GM19452 (cell line): ENCODE data around the gene COL27A1.

Experiments used
- ATAC-seq: cut with Tn5 transposase; IDR thresholded peaks from one replicate; pipeline ENCODE4 v1.9.1; 2021; ENCODE audit not compliant: unreplicated experiment

The COL27A1 gene

DNA sequence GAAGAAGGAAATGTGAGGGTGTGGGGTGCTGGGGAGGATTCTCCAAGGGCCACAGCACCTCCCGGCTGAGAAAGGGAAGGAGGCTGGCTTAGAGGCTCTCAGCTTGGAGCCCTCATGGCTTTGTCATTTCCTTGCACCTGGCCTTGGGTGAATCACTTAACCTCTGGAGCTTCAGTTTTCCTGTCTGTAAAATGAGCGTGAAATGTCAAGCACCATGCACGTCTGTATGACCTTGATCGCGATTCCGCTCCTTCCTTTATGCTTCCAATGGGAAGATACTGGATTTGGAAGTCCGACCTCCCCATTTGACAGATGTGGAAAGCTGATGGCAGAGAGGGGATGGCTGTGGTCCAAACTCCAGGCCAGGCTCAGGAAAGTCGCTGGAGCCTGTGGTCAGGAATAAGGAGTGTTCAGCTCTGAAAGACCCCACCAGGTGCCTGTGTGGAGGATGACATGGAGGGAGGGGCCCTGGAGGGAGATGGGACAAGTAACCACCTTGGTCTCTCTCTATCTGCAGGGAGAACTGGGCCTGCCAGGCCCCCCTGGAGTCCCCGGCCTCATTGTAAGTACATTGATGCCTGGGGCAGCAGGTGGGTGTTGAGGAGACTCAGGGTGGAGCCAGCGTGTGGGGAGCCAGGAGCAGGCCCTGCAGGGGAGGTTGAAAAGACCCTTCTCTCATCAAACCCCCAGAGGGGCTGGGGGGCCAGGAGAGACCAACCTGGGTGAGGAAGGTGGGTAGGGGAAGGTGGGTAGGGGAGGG lies 66.5 kb downstream of the COL27A1 start:
- no peak for ATAC-seq

DNA sequence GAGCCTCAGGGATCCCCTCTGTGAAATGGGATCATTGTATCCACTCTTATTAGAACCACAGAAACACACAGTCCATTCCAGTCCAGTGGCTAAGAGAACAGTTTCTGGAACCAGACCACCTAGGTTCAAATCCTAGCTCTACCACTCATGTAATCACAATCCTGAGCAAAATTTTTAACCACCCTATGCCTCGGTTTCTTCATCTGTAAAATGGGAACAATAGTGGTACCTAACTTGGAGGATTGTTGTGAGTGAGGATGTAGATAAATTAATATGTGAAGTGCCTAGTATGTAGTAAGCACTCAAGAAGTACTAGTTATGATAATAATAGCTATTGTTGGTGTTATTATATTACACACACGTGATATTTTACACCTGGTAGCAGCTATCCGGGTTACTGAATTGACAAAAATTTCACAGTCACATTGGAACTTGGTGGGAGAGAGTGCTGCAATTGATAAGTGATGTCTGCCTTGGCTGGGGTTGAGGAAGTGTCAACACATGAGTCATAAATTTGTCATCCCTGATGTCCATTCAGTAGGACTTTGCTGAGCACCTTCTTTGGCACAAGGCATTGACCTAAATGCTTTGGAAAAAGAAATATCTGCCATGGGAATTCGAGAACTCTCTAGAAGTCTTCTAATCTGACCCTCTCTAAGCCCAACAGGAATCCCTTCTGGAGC lies 68.4 kb downstream of the COL27A1 start:
- no peak for ATAC-seq

DNA sequence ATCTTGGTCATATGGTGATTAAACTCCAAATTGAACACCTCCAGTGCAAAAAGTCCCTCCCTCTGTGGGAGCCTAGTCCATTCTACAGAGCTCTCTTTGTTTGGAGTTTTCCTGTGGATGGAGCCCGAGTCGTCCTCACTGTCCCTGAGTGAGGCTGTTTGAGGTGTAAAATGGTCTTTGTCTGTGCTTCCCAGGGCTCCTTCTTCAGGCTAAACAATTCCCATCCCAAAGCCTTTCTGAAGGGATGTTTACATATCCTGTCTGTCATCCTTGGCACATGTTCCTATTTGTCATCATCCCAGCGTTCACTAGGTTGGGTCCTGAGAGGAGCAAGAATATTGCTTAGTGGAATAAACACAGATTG lies 68.9 kb downstream of the COL27A1 start:
- no peak for ATAC-seq

DNA sequence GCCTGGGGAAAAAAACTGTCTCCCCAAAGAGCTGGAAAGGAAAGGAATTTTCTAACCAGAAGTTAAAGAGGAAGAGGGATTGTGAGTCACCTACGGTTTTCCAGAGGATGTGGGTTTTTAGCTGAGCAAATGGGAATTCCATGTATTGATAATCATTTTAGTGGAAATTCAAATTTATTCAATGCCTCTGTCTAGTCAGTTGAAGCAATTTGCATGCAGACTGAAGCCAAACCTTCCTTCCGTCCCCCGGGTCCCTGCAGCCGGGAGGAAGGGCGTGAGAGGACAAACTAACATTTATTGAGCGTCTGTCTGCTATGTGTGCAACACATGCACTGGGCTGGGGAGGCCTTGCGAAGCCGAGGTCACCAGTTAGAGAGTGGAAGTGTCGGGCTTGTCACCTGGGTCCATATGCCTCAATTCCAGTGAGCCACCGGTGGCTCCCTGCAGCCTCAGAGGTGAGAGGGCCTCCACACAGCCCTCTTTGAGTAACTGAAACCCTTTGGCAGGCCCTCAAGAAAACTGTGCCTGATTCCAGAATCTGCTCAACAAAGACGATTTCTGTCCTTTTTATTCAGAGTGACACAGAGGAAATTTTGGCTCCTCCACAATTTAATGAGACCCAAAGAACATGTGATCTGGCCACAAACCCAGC lies 70.3 kb downstream of the COL27A1 start:
- no peak for ATAC-seq

DNA sequence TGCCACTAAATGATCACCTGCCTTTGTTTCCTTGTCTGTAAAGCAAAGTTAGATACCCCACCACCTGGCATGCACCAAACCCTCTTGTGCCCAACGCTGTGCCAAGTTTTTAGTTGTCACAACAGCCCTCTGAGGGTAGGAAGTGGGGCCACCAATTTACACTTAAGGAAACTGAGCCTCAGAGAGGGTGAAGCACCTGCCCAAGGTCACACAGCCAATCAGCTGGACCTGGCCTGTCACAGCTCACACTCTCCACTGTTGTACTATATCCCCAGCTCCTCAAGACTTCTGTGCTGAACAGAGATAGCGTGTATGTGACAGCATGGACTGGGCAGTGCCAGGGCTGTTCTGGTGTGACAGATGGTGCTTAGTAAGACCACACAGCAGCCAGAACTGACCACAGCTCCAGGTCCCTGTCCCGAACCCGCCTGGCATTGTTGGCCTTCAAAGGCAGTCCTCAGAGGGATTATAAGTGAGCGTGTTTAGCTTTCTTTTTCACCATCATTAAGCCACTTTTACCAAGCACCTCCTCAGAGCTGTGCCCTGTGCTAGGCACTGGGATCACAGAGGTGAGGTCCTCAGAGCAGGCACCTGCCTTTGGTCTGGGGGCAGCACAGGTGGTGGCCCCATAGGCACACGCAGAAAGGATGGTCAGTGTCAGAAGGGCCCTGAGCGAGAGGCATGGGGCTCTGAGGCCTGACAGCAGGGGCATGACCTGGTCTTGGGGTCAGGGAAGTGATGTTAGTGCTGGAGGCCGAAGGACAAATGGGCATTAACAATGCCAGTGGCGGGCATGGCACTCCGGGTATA lies 71.1 kb downstream of the COL27A1 start:
- no peak for ATAC-seq

DNA sequence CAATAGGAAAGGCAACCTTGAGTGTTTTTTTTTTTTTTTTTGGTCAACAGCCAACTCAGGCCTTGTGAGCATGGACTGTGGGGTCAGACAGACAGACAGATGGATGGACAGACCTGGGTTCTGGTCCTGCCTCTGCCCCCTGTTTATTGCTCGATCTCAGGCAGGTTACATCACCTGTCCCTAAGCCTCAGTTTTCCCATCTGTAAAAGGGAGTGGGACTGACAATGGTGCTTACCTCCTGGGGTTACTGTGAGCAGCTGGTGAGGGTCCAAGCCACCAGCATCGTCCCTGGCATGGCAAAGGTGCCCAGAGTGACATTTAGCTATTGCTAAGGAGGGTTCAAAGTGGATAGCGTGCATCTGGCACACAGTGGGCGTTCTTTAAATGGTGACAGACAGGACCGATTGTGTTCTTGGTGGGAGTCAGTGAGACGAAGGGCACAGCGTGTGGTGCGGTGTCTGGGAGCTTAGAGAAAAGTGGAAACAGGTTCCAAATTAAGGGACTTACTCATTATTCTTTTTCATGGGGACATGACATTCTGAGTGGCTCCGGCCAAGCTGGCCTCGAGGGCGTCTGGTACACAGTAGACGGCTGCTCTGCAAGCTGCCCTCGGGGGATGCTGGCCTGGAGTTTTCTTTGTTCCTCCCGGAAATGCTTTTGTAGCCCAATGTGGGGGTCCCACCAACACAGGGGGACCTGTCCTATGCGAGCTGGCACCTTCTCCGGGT lies 72.1 kb downstream of the COL27A1 start:
- no peak for ATAC-seq

DNA sequence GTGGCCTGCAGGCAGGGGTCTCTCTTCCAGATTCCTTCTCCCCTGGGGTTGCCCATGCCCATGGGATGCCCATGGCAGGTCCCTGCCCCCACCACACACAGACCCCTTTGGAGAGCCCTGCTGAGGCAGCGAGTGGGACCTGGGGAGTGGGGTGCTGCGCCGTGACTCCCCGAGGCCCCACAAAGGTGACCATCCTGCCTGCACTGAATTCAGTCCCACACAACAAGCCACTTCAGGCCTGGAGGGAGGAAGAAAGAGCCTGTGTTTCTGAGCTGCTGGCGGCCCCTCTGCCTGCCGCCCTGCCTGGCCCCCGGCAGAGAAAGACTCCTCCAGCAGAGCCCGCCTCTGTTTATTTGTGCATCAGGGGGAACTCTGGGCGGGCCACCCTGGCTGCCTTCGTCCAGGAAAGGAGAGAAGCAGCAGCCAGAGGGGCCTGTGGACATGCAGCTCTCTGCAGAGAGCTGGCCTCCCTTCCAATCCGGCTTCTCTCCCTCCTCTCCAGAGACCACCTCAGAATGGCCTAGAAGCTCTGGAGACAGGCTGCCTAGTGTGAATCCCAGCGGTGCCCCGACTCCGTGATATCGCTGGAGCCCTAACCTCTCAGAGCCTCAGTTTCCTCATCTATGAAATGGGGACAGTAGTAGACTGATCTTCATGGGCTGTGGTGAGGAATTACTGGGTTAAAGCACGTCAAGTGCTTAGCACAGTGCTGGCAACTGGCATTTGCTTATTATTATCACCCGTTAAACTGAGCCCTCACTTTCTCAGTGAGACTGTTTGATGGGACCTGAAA lies 72.9 kb downstream of the COL27A1 start:
- no peak for ATAC-seq

DNA sequence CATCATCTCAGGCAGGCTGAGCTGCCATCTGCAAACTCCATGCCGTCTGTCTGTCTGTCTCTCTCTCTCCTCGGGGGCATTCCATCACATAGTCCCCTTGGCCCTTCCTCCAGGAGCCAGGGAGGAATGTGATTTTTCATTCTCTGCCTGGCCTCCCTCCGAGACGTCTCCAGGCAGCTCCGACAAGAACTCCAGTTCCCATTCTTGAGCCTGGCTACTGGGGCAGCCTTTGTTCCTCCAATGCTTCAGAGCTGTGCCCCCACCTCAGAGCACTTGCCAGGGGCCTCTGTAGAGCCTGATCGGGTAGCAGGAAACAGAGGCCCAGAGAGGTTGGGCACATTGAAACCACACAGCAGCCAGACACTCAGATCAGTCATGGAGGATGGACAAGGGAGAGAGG lies 74.0 kb downstream of the COL27A1 start:
- ATAC-seq, result no peak

DNA sequence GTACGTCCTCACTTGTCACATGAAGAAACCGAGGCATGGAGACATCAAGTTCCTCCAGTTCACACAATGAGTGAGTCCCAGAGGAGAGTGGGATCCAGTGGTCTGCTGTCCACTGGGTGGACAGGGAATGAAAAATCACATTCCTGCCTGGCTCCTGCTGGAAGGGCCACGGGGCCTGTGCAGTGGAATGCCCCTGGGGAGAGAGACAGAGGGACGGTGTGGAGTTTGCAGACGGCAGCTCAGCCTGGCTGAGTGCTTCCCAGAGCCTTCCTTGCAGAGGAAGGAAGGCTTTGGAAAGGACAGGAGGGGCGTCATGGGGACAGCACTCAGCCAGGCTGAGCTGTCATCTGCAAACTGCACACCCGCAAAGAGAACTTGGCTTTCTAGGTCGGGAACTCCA lies 74.7 kb downstream of the COL27A1 start:
- no peak for ATAC-seq

DNA sequence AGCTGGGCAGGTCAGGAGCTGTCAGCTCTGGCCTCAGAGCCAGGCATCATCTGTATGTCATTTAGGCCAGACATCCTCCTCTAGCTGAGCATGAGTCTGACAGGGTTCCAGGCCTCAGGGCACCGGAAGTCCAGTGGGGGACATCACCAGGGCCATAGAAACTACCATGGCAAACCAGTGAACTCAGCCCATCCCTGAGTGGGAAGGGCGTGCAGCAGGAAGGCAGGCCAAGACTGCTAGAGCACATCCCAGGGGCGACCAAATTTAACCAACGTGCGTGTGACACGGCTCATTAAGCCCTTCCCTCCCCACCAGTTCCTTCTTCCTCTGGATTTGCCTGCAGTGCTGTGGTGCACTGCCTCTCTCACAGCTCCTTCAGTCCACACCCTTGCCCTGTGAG lies 75.9 kb downstream of the COL27A1 start:
- no peak for ATAC-seq

DNA sequence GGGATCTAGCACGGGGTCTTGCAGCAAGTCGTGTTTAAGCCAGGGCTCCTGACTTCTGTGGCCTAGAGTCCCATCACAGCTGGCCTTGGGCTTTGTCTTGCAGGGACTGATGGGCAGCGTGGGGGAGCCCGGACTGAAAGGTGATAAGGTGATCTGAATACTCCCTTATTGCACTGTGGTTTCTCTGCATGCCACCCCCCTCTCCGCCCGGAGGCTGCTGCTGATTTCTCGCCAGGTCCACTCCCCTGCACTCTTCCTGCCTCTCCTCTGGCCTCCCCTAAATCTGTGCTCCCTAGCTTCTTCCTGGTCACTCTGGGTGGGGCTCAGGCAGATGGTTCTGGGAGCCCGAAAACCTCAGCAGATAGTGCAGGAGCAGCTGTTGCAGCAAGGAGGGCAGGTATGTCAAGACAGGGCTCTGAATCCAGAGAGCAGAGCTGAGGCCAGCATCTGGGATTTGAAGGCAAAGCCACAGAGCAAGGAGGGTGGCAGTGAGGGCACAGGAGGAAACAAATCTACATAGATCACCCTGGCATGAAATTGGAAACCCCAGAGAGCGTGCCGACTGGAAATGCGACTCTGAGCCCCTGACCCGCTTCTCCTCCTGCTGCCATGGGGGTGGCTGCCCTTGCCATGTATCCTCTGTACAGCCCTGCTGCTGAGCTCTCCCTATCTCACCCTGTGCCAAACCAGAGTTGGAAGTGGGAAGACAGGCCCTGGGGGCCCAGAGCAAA lies 76.5 kb downstream of the COL27A1 start:
- no peak for ATAC-seq

DNA sequence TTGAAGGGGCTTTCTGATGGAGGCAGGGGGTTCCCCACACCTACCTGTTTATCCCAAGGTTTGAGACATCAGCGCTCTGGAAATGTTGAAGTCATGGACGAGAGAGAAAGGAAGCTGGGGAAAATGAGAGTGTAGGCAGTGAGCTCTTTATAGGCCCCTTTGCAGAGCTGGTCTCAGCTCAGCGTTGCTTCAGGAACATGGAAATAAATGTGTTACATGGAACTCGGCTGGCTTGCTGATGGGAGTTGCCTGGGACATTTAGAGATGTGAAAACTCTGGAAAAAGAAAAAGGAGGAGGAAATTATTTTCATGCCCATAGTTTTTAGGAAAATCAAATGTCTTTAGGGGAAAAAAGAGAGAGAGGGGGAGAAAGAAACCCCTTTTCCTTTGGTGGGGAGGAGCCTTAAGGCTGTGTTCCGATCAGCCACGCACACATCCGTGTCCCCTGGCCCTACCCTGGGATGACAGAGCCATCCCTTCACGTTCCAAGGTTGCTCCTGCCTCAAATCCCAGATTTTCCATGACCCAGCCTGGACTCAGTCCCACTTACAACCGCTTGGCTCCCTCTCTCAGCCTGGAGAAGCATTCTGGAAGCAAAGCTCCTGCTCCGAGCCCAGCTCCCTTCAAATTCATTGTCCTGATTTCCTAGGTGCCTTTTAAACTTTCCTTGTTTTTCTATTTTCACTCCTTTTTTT lies 78.3 kb downstream of the COL27A1 start:
- ATAC-seq, result no peak

DNA sequence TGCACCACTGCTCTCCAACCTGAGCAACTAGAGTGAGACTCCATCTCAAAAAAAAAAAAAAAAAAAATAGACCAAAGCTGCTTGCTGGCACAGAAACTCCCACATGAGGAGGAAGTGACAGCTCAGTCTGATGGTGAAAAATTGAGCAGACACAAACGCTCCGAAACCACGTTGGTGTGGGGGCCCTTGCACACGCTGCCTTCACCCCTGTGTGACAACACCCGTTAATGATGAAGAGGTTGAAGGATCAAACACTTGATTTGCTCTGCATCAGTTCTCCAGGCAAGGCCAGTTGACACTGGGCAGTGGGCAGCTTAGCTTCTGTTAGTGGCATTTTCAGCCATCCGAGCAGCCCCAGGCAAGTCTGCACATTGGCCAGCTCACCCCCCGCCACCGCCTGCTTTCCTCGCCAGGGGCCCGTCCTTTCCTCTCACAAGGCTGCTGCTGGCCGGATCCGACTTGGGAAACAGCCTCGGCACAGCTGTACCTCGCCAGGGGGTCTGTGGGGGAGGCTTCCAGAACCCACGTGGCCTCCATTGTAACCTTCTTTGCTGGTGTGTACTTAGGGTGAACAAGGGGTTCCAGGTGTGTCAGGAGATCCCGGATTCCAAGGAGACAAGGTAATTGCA lies 79.8 kb downstream of the COL27A1 start:
- no peak for ATAC-seq

DNA sequence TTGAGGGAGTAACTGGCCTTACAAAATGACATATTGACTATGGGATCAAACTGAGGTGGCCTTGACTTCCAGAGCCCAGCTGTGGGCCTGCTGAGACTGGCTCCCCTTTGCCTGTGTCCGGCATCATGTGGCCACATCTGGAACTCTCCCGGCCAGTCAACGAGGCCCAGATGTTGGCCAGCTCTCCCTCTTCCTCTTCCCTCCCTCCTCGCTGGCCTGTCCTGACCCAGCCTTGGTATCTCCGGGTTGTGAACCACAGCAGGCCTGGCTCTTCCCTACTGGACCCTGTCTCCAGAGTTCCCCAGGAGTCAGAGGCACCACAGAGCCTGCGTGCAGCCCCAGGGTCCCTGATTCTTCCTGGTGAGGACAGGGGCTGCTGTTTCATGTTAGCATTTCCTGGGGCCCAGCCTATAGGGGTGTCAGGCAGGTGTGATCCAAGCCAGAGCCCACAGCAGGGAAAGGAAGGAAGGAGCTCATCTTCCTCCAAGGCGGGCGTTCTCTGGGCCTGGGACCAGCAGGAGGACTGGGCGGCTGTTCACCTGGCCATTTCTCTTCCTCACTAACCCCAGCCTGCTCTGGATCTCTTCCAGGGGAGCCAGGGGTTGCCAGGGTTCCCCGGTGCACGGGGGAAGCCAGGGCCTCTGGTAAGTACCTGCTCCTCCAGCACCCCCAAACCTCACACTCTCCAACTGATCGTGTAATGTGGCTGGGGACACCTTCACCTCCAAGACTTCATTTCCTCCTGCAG lies 81.2 kb downstream of the COL27A1 start:
- no peak for ATAC-seq

DNA sequence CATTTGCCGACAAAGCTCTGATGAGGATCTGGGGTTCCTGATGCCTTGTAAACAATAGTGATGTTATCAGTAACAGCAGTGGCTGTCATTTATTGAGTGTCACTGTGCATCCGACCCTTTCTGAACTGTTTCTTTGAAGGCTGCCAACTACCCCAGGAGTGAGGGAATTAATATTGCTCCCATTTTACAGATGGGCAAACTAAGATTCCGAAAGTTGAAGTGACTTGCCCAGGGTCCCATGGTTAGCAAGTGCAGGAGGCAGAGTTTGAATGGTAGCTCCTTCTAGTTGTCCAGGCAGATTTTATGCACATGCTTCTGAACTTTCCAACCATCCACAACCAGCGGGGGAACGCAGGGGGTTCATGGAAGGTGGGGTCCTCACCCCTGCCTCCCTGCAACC lies 81.9 kb downstream of the COL27A1 start:
- ATAC-seq, result no peak

DNA sequence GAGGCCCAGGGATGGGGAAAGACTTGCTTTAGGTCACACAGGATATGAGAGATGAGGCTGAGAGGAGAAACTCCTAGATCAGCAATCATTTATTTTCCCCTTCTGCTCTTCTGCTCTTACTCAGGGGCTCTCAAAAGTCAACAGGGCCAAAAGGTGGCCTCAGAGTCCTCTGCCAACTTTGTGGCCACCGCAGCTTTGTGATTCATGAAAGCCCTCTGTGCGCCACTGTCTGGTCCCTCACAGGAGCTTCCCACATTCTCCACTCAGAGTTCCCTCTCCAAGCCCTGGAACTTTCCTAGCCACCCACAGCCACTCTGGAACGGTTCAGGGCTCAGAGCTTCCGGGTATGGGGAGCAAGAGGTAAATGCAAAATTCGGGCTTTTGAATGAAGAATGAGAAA lies 82.4 kb downstream of the COL27A1 start:
- no peak for ATAC-seq

DNA sequence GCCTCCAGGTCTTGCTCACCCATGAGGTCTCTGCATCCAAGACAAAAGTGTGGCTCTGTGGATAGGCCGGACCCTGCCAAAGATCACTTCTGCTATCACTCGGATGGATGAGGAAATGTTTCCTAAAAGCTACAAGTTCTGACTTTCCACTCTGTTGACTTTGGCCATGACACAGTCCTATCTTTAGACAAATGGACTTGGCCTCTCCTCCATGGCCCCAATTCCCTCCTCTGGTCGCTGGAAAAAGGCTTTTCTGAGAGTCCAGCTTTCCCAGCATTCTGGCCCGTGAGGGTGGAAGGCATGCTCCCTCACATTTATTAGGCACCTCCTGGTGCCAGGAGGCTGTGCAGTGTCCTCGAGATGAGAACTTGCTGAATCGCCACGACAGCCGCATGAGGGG lies 83.1 kb downstream of the COL27A1 start:
- ATAC-seq, result no peak
